ENCODE results near the gene P4HB.
"Not testable (repeated sequence)": the region's sequence is repeated elsewhere in the genome, so short reads cannot be mapped to it uniquely, and the experiment has no call there.

Gene P4HB

DNA sequence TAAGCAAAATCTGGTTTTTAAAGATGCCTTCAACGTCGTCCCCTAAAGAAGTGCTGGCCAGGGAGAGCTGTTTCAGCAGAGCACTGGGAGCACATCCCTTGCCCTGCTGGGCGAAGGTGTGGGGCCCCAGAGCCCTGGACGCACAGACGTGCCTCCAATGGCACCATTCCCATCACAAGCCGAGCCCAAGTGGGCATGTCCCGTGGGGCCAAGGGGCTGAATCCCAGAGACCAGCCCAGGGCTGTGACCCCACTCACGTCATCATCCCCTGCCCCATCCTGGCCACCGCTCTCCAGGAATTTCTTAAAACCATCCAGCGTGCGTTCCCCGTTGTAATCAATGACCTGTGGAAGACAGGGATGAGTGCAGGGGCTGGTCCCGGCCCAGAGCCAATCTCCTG, 15.4 kb downstream of the P4HB start:
- DNase-seq, result no peak

DNA sequence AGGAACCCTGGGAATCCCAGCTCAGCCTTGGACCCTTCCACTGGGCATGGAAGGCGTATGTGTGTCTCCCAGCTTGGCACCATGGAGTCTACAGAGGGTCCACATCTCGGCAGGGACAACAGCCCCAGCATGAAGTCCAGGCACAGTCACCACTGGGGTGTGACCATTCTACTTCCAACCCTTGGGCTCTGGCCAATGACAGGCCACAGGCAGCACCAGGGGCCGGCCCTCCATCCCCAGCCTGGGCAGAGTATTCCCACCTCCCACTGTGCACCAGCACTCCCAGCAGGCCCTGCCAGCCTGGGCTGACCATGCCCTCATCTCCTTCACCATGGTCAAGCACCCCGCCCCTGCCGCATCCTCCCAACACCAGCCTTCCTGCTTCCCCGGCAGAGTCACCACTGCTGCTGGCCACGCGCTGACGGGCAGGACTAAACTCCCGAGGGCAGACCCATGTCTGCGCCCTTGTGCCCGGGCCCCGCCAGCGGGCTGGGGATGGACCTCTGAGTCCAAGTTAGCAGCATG, 15.9 kb downstream of the P4HB start:
- DNase-seq, result no peak

DNA sequence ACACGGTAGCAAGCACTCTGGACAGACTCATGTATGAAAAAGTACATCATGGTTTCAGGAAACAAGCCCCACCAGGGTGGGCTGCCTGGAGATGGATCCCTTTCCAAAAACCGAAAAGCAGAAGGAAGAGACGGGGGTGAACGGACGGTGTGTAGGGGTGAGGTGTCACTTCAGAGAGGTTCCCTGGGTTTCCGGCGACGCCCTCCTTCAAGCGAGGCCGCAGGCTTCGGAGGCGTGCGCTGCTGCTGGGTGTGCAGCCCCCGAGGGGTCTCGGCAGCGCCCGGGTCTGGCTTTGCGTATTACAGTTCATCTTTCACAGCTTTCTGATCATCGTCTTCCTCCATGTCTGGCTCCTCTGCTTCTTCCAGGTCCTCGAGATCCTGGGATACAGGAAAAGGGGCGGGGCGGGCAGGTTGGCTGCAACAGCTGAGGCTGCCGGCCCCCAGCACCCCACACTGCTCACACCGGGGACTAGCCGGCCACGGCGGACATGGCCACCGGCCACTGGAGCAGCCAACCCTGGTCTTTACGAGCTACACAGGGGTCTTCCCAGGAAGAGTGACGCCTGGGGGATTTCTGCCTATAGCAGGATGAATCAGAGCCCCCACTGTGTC, 16.5 kb downstream of the P4HB start:
- no peak for DNase-seq

DNA sequence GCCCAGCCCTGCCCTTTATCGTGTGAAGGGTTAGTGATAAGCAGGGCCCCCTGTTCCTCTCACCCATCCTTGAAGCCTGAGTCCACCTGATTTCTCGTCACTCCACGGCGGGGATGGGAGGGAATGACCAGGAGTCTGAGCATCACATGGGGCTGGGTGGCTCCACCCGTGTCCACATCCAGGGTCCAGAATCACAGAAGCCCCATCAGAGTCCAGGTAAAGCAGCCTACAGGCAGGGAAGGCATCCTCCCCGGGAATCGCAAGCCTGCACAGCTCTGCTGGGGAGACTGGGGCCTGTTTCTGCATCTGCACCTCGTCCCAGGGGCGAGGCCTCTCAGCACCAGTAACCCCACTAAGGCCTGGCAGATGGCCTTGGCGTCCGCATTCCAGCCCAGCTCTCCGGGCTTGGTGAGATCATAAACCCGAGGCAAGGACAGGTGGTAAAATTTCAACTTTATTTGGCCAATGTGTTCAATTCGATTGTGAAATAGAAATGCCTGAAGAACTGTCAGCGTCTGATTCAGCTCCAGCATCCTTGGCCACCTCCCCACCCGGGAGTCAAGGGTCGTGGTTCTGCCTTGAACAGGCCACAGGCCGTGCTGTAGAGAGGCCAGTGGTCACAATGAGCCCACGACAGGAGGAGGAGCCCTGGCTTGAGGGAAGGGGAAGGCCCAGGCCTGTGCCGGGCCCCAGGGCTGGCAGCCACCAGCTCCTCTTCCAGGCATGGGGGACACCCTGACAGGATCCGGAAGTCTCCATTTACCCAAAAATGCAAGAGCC, 17.4 kb downstream of the P4HB start:
- no peak for DNase-seq

DNA sequence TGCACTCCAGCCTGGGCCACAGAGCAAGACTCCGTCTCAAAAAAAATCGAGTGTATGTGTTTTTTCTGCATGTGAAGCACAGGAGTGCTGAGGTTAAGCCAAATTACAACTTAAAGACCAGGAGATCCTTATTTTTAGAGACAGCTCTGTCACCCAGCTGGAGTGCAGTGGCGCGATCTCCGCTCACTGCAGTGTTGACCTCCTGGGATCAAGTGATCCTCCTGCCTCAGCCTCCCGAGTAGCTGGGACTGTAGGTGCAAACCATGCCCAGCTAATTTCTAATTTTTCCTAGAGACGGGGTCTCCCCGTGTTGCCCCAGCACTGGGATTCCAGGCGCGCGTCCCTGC, 18.0 kb downstream of the P4HB start:
- DNase-seq, result no peak

DNA sequence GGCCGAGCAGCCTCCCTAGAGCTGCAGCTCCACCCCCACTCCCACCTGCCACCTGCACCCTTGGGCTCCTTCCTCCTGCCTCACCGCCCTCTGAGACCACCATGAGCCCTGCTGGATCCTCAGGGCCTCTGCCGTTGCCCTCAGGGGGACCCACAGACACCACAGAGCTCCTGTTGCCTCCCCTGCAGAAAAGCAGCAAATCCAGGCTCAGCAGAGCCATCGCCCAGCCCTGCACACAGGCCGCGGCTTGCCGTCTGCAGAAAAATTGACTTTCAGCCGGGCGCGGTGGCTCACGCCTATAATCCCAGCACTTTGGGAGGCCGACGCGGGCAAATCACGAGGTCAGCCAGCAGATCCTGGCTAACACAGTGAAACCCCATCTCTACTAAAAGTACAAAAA, 18.5 kb downstream of the P4HB start:
- no peak for DNase-seq

DNA sequence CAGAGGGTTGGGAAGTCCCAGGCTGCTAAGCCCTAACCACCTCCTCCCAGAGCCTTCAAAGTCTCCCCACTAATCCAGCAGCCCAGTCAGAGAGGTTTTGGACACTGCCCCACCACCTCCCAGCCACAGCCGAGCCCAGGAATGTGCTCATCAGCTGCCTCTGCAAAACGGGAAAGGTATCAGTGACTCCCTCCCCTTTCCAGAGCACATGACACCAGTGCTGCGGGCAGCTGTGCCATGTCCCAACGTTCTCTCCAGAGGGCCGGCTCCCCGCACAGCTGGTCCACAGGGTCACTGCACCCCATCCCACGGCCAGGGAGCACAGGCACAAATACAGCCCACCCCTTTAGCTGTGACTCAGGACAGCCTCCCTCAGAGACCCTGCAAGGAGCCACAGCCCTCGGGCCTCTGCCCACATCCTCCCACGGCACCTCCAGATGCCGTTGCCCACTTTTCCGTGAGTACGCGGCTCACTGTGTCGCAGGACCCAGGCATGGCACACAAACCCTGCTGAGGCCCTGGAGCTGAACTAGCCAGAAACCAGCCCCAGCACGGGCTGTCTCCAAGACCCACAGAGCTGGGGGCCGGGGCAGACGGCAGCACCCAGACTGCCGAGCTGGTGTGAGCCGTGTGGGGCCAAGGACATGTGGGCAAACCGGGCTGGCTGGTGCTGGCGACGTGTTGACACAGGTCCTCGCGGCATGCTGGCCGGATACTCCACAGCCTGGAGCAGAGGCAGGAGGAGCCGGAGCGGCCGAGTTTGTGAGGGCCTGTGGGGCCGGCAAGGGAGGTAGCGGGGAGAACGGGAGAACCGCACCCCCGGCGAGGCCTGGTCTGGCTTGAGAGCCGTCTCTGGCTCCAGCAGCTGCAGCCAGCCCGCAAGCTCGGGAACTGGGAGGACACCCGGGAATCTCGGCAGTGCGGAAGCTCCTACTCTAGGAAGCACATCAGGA, 19.2 kb downstream of the P4HB start:
- DNase-seq, result no peak

DNA sequence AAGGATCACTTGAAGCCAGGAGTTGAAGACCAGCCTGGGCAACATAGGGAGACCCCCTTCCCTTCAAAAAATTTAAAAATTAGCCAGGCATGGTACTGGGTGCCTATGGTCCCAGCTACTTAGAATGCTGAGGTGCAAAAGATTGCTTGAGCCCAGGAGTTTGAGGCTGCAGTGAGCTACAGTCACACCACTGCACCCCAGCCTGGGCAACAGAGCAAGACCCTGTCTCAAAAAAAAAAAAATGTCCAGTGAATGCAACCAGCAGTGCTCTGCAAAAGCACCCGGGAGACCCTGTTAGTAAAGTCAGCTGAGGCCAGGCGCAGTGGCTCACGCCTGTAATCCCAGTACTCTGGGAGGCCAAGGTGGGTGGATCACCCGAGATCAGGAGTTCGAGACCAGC, 20.3 kb downstream of the P4HB start:
- not testable (repeated sequence) for DNase-seq

DNA sequence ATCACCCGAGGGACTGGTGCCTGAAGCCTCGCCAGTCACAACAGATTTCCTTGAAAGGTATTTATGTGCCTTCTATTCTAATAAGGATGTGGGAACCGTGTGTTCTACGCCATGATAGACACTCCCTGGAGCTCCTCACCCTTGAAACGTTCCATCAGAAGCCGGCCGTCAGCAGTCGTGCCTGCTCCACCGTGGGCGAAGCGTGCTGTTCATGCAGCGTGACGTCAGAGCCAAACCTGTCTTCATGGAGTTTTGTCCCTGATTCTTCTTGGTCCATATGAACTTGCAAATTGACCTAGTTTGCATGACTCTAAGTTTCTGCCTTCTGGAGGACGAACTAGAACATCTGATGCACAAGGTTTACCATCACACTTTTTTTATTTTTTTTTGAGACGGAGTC, 21.0 kb downstream of the P4HB start:
- no peak for DNase-seq

DNA sequence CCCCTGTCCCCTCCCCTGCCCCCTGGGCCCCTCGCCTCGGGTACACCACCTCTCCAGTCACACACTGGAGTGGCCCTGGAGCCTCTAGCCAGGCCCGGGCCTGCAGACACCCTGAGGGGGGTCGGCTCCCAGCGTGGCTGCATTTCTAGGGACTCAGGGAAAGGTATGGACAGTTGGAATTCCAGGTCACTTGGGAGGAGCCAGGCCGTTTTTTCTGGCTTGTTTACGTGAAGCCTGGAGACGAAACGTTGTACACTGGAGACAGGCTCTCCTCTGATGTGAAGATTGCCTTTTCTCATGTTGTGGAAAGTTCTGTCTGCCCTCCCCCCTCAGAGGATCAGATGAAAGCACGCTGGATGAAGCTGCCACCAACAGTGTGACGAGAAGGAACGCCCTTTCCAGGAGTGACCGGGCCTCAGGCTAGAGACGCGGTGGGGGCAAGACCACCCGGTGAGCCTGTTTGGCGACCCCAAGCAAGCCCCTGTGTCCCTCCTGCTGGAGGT, 21.5 kb downstream of the P4HB start:
- no peak for DNase-seq

DNA sequence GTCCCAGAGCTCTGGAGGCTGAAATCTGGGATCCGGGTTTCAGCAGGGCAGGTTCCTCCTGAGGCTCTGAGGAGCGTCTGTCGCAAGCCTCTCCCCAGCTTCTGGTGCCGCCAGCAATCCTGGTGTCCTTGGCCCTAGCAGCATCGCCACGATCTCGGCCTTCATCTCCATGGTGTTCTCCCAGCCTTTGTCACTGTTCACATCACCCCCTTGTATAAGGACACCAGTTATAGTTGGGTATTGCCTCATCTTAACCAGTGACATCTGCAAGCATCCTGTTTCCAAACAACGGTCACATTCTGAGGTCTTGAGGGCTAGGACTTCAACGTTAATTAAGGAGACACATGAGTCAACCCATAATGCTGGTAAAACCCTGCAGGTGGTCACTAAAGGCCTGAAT, 22.7 kb downstream of the P4HB start:
- no peak for DNase-seq

DNA sequence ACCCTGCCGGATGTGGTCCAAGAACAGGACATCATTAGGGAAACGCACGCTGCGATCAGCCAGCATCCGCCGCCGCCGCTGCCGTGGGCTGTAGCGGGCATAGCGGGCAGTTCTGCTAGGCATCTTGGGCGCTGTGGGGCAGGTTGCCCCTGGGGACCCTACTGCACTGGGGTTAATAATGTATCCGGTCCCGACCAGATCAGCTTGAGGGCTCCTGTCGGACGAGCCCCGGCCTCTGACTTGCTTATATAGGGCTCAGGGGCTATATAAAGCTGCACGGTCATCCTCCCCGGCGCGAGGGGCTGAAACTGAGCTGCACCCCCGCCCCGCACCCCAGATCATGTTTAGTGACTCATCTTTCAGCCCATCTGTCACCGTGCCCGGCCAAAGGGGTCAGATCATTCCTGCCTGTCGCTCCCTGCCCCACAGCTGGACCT, 25.5 kb downstream of the P4HB start, which contains the start of gene PPP1R27:
Gene PPP1R27 (minus strand): TSS at position 220 of the 437 bp plus-strand sequence. CDS start 97 bp downstream, at position 123.
- DNase-seq, result no peak

DNA sequence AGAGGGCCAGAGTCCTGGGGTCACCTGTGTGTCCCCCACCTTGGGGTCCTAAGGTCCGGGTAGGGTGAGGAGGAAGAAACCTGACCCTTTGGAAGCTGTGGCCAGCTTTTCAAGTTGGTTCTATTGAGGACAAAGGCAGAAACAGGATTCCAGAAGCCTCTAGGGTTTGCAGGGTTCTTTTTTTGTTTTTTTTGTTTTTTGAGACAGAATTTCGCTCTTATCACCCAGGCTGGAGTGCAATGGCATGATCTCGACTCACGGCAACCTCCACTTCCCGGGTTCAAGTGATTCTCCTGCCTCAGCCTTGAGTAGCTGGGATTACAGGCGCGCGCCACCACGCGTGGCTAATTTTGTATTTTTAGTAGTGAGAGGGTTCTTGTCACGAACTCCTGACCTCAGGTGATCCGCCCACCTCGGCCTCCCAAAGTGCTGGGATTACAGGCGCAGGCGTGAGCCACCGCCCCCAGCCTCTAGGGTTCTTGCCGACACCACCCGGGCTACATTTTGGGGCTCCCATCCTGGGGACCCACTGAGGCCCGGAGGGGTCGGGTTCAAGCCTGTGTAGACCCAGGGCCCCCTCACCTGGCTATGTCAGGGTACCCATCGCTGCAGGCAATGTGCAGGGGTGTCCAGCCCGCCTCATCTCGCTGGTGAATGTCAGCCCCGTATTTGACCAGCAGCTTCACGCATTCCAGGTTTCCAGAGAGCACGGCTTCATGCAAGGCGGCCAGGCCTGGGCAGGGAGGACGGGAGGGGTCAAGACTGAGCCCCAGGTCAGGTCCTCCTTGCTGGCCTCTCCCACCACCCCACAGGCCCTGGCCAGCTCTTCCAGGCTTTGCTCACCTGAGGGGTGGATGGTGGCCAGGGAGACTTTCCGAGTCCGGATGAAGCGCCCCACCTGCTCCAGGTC, 26.2 kb downstream of the P4HB start:
- no peak for DNase-seq

DNA sequence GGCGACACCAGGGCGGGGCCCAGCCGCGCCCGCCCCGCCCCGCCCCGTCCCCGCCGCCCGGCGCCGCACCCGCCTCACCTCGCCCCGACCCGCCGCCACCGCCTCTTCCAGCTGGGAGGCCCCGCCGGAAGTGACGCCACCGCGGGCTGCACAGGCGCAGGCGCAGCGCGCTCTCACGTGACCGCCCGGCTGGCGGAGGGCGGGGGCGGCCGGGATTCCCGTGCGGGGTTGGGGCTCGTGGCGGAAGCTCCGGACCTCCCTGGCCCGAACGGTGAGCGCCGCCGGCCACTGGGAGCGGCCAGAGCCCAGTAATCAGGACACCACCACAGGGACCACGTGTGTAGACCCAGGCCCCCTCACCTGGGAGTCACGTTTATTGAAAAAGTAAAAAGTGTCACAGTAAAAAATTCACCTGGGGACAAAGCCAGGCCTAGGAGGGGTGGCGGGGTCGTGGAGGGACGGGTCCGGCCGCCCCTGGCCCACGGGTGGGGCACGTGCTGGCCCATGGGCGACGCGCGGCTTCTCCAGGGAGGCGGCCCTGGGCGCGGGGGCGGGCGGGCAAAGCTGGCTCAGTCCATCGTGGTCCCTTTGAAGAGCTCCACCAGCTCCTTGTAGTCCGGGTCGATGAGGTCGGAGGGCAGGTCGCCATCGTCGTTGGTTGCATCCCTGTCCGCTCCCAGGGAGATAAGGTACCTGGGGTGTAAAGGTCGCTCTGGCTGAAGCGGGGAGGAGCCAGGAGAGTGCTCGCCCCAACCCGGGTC, 27.0 kb downstream of the P4HB start, which contains the start of gene MCRIP1:
Gene MCRIP1 (minus strand): TSS at position 132 of the 761 bp plus-strand sequence. CDS start 8,785 bp downstream, outside the sequence.
- peak; percentile 57 to 96 for DNase-seq

DNA sequence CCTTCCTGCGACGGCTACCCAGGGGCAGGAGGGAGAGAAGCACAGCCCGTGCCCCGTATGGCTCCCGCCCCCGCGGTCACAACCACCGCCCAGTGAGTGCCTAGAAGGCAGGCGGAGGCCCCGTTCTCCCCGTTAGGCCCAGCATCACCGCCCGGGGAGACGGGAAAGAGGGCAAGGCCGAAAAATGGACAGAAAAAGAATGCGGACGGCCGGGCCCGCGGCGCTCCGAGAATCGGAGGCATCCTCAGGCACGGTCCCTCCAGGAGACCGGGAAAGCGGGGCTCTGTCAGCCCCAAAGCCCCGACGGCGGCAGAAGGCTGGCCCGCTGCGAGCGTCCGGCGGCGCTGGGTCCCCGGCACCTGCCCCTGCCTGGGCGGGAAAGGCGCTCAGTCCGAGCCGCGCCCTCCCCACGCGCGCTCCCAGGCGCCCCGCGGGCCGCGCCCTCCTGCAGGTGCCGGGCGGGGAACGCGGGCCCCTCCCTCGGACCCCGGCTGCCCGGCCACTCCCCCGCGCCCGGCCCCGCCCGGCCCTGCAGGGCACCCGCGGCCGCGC, 27.7 kb downstream of the P4HB start:
- DNase-seq, result no peak

DNA sequence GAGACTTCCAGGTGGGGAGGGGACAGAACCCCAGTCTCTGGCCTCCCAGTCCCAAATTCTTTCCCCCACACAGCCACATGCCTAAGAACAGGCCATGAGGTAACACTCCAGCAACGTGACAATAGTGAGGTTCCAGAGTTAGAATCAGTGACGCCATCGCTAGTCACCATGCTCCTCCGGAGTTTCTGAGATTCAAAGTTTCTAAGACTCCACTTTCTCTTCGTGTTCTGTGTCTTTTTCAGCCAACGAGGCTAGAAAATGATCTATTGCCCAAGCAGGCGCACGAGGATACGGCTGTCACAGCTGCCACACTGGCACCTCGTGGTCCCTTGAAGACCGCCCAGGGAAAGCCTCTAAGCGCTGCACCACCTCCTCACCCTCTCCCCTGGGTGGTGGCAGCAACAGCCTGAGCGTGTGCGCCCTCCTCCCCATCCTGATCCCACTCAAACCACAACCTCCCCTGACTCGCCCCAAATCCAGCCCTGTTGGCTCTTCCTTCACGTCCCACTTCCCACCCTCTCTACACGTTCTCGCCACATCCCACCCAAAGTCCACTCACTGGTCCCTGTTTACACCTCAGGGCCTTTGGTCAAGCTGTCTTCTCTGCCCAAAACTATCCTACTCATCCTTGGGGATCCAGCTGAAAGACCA, 28.3 kb downstream of the P4HB start:
- DNase-seq, result no peak

DNA sequence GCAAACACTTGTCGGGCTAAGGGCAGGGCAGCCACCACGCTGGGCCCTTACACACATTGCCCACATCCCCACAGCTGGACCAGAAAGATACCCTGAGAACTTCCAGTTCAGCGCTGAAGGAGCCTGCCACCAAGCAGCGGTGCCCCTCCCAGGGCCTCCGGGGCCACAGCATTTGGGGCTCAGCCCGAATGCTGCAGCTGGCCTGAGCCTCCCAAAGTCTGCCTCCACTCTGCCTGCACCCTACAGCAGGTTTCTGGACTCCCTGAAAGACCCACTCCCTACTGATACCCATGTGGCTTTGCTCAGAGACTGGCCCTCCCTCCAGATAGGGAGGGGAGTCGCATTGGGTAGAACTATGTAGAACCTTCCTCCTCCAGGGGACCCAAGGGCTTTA, 28.8 kb downstream of the P4HB start:
- no peak for DNase-seq

DNA sequence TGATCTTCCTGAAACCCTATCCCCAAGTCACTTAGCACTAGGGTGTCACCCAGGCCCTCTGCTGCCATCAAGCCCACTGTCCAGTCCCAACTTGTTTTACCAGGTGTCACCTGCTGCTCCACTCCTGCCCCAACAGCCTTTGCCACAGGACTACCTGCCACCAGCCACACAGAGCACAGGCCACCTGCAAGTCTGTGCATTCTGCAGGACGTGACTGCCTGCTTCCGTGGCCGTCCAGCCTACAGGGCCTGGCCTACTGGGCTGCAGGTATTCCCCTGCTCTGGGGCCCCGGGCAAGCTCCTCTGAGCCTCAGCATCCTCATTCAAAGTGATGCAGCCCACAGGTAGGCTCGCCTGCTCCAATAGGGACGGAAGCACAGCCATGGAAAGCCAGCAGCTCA, 30.5 kb downstream of the P4HB start:
- DNase-seq, result no peak

DNA sequence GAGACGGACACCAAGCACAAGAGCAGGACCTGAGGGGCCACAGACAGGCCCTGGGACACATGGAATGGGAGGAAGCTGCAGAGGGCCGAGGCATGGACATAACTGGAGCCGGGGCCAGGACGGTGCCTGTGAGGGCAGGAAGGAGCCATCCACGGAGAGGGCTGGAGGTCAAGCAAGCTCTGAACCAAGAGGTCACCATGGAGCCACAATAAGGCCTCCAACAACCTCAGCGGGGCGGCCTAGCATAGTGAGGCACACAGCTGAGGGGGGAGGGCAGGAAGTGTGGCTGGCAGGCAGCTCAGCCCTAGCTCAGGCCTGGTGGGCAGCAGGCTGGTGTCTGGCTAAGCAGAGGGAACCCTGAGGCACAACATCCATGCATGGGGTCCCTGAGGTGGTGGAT, 31.7 kb downstream of the P4HB start:
- DNase-seq, result no peak

DNA sequence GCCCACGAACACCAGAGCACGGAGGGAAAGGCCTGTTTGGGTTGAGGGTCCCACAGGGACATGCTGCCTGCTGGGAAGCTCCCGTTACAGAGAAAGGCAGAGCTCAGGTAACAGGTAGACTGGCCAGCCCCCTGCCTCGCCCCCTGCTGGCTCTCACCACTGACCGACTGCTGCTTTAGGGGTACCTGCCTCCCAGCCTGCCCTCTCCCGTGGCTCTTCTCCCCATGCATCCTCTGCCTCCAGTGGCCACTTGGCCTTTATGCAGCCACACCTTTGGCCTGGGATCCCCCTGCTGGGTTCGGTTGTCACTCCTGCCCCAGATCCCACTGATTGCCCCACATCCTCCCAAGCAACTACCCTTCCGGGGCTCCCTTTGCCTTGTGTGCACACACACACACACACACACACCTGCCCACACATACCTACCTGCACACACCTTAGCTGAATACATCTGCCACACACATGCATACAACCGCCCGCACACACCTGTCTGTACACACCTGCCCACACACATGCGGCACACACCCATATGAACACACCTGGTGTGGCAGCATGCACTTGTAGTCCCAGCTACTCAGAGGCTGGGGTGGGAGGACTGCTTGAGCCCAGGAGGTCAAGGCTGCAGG, 34.4 kb downstream of the P4HB start:
- no peak for DNase-seq
